Epidermal melanocyte (primary cell): ENCODE results near the gene HJV.

Experiments used
- DNase-seq: peaks from one replicate; pipeline ENCODE4 v3.0.0; 2011; ENCODE audit warnings: low spot score; ENCODE audit not compliant: insufficient read length

HJV gene

GRCh38 chr1:145977016-145977415 is 44.5 kb downstream of the HJV start:
- no peak for DNase-seq

GRCh38 chr1:145975216-145975615 is 46.3 kb downstream of the HJV start:
- no peak for DNase-seq

- no peak for DNase-seq
Measured at GRCh38 chr1:145974721-145975120, 46.8 kb downstream of the HJV start.

- DNase-seq: no peak
Measured at GRCh38 chr1:145972580-145972979, 49.0 kb downstream of the HJV start.
